Activated CD8-positive, alpha-beta memory T cell treated with anti-CD3 and anti-CD28 coated beads for 24 hours (primary cell): ENCODE results near the gene ALG1L2.
"Not testable (repeated sequence)": the region's sequence is repeated elsewhere in the genome, so short reads cannot be mapped to it uniquely, and the experiment has no call there.

Experiments used
- DNase-seq: peaks from one replicate; pipeline ENCODE4 v3.0.0-alpha.2; 2020

The ALG1L2 gene

DNA sequence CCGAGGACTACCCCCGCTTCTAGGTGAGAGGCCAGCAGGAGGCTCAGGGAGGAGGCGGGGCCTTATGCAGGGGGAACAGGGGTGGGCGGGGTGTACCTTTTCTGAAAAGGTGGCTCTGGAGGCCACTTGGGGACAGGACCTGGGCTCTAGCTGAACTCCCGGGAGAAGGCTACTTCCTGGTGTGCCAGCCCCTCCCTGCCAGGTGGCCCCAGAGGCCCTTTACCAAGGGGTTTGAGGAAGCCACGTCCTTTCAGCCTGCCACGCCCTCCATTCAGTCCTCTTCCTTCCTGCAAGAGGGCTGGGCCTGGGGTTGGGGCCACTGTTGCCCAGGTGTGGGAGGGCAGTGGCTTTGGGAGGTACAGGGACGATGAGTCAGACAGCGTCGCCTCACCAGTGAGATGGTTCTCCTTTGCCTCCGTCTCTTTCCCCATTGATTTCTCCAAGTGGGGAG, 12.9 kb downstream of the ALG1L2 start:
- peak; percentile 69 for DNase-seq

DNA sequence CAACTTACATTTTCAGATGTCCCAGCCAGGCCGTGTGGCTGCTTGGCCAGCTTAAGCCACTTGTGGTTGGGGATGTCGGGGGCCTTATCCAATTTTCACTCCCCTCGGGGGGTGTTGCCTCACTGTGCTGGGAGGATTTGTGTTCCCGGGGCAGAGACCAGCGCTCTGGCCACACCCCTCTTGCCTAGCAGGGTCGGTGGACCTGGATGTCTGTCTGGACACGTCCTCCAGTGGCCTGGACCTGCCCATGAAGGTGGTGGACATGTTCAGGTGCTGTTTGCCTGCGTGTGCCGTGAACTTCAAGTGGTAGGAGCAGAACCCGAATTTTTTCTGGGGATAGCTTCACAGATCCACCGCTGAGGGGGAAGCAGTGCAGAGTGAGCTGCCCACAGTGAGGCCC, 14.2 kb downstream of the ALG1L2 start:
- not testable (repeated sequence) for DNase-seq

DNA sequence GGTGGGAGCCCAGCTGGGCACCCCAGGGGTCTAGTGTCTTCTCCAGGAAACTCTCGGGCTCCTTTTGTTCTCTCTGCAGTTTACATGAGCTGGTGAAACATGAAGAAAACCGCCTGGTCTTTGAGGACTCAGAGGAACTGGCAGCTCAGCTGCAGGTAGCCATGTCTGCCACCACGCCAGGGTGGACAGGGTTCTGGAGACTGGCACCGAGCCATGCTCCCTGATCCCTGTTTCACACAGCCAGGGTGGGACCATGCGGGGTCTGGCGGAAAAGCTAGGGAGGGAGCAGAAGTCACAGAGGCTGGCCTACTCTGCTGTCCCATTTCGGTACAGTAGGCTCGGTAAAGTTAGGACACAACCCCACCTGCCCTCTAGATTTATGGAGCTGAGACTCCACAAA, 15.5 kb downstream of the ALG1L2 start:
- not testable (repeated sequence) for DNase-seq

DNA sequence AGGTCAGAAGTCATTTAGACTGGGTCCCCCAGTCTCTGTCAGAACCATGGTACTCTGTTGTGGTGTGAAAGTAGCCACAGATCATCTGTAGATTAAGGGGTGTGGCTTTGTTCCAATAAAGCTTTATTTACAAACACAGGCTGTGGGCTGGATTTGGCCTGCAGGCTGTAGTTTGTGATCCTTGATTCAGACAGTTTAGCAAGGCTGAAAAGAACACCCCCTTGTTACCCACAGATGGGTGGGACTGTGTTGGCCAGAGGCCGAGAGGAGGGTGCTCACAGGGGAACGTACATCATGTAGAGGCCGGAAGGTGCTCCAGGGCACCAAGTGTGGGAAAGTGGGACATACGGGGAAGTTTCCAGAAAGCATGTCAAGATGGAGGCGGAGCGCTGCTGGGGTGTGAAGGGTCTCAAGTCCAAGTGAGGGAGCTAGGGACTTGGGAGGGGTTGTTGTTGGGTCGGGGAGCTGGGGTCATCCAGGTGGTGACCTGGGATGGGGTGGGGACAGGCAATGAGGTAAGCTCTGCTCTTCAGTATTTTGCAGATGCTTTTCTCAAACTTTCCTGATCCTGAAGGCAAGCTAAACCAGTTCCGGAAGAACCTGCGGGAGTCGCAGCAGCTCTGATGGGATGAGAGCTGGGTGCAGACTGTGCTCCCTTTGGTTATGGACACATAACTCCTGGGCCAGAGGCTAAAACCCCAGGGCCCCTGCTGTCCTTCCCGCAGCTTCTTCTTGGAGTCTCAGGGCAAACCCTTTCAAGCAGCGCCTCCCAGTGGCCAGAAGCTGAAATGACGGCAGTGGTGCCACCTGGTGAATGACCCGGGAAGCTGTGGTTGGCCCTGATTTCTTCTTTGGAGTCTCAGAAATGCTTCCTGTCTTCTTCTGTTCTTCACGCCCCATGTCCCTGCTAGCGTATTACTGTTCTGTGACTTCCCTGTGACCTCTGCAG, 16.3 kb downstream of the ALG1L2 start:
- not testable (repeated sequence) for DNase-seq

DNA sequence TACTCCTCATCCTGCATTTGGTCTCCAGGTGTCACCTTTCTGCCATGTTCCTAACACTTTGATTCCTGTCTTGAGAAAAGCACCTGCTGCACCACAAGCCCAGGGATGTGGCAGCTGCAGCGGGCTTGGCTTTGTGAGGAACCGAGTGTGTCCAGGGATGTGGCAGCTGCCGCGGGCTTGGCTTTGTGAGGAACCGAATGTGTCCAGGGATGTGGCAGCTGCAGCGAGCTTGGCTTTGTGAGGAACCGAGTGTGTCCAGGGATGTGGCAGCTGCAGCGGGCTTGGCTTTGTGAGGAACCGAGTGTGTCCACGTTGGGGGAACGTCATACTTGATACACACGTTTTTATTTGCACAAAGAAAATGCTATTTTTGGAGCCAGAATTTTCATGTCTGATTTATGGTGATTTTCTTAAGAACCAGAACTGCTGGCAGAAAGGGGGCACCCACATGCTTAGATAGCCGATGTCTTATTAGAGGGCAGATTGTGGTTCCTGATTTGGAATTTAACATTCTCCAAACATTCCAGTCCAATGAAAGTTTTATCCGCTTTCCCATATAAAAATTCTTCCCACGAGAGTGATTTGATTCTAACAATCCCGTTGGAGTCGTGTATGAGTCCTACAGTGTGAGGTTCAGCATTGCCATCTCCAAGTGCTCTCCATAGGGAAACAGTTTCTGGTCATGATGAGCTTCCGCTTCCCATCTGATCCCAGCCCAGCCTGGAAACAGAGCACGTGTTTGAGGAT, 17.2 kb downstream of the ALG1L2 start:
- not testable (repeated sequence) for DNase-seq

DNA sequence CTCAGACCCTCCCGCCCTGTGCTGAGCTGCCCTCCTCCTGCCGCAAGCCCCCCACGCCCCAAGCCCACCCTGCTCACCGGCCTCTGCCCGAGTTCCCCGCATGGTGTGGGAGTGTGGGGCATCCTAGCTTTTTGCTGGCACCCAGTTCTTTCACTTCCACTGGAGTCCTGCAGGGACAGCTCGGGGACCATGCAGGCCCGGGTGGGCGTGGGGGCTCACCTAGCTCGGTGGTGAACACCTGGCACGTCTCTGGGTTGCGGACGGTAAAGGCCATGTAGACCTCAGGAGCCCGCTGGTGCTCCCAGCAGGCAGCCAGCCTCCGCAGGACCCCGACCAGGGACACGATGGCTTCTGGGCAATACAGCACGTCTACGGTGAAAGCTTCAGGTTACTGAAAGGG, 20.9 kb downstream of the ALG1L2 start:
- not testable (repeated sequence) for DNase-seq

DNA sequence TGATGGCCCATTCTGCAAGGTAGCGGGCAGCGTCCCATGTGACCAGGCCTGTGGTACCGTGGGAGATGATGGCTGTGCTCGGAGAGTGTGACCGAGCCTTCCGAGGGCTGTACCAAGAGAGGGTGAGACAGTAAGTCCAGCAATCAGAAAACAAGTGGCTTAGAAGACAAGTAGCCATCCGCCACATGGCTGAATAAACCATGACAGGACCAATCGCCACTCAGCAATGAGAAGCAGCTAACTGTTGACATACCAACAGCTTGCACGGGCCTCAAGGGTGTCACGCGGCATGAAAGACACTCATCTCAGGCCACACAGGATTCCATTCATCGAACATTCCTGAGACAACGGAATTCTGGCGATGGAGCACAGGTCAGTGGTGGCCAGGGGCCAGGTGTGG, 22.6 kb downstream of the ALG1L2 start:
- not testable (repeated sequence) for DNase-seq

DNA sequence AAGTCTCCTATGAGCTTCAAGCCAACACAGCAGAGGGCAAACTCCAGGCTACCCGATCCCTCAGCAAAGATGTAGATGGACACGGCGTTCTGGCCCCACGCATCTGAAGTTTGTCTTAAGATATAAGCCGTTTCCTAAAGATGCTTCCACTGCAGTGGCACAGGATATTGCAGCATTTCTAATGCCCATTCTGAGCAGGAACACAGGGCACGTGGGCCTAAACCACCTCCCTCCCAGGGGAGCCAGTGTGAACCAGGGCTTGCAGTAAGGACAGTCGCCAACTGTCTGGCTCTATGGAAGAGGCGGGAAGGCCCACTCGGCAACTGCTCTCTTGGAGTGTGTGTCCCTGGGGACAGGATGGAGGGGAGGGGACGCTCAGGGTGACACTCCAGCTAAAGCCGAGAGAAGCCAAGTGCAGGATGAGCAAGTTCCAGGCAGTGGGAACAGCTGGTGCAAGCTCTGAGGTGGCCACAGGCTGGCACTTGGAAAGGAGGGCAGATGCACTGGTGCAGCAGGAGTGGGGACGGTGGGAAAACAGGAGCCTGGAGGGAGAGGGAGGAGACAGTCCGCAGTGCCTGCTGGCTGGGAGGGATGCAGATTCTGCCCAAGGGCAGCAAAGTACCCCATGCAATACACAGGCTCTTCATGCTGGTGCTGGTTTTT, 25.8 kb downstream of the ALG1L2 start:
- not testable (repeated sequence) for DNase-seq

DNA sequence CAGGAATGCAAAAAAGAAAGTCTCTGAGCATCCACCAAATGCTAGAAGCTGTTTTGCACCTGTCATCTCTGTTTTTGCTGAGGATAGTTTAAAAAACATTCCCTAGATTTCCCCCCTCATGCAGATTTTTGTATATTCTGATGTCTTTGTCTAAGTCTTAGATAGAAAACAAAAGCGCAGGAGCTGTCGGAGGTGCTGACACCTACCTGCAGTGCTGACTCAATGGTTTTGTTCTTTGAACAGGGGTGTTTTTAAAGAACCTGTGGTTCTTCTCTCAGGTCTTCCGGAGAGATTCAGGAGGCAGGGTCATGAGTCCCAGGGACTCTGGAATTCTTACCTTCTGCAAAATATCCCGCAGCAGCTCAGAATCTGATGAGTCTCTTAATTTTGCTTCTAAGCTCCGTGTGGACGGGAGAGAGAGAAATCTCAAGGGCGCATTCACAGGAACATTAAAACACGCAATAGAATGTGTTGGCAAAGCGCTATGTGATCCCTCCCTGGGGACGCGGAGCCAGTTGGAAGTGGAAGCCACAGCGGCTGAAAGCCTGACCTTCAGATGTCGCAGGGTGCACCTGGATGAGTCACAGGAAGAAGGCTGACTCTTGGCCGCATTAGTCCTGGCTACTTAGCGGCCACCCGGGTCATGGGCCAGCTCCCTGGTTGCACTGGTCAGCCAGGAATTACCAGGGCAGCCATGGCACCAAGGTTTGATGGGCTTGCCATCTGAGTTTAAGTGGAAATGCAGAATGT, 27.4 kb downstream of the ALG1L2 start:
- DNase-seq = not testable (repeated sequence)

DNA sequence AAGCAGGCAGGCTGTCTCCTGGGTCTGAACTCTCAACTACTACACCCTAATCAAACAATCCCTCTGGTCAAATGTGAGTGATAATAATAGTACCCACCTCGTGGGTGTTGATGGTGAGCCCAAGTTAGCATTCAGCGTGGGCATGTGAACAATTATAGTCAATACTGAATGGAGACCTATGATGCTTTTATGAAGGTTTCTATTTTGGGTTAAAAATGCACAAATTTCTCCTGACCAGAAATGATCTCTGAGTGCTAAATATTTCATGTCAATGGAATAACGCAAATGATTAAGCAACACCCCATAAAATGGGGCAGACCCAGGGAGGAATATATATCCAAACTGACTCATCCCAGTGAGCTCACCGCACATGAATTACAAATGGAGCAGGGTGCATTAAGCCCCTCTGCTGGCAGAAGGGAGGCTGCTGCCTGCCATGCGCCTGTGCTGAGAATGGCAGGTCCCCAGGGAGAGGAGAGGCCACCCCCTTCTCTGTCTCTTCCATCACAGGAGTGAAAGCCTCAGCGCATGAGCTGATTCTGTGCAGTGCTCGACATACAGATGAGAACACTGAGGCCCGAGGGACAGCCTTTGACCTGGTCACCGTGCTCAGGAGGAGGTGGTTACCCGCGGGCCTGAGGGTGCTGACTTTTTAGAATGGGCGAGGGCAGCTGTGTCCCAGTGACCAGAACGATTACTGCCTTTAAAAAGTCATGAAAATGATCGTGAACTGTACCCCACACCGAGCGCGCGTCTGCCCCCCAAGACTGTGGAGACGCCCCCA, 28.9 kb downstream of the ALG1L2 start:
- DNase-seq = not testable (repeated sequence)

DNA sequence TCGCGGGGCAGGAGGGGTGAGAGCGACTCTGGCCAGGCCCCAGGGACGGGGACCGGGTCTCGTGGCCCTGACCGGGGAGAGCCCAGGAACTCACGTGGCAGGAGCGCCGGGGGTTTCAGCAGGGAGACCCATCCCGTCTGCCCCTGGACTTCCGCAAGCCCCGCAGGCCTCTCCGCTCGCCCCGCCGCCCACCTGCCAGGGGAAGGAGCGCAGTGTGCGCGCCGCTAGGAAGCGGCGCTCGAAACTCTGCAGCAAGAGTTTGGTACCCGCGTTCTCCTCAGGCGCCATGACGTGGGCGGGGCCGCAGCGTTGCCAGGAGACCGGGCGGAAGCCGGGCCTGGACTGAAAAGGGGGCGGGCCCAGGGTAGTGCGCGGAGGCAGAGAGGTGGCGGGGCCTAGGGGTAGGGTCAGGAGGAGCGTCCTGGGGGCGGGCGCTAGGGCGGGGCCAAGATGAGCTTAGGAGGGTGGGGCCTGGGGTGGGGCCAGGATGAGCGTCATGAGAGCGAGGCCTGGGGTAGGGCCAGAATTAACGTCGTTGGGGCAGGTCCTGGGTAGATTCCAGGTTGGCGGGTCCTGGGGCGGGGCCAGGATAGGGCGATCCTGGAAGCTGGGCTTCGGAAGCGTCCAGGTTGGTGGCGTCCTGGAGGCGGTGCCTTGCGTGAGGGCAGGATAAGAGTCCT, 29.7 kb downstream of the ALG1L2 start:
- peak; percentile 99 for DNase-seq

DNA sequence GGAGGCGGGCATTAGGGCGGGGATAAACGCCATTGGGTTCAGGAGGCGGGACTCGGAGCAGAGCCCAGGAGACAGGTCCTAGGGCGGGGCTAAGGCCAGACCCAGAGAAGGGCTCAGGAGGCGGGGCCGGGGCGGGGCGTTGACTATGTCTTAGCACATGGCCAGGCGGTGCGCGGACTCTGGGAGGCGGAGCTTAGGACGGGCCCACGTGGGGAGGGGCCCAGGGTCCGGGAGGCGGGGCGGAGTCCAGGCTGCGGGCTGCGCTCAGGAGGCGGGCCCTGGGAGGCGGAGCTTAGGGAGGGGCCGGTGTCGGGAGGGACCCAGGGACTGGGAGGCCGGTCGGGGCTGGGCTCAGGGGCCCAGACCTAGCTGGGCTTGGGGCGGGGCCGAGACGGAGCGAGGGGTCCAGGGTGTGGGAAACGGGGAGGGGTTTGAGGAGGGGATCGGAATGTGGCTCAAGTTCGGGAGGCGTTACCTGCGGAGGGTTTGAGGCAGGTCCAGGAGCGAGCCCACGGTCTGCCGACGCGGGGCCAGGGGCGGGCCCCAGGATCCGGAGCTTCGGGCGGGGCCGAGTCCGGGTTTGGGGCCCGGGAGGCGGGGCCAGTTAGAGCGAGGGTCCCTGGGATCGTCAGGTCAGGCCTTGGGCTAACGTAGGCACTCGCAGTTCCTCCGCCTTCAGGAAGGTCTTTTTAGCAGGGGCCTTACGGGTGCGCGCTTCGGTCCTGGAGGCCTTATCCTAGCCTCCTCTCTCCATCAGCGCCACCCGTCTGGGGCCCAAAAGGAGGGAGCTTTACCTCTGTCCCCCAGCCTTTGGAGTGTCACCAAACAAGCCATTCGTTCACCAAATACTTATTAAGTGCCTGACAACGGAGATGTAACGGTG, 30.5 kb downstream of the ALG1L2 start:
- peak; percentile 99 for DNase-seq

DNA sequence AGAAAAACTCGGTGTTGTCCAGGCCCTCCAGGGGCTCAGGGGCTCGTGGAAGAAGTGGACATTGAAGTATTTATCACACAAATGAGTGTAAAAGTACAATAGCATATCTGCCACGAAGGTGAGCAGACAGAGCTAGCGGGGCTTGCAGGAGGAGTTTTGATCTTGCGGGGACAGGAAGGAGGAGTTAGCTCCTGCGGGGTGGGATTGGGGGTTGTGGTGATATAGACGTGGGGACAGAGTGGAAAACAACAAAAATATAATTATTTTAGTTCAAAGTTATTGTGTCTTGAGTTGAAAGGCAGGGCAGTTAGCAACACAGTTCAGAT, 31.1 kb downstream of the ALG1L2 start:
- not testable (repeated sequence) for DNase-seq

DNA sequence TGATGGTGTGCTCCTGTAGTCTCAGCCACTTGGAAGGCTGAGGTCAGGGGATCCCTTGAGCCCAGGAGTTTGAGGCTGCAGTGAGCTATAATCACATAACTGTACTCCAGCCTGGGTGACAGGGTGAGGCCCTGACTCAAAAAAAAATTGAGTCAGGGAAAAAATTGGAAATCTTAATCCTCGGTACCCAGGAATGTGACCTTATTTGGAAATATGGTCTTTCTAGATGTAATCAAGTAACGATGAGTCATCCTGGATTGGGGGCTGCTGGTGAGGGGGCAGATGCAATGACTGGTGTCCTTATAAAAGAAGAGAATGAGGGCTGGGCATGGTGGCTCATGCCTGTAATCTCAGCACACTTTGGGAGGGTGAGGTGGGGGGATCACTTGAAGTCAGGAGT, 33.8 kb downstream of the ALG1L2 start:
- DNase-seq = not testable (repeated sequence)

DNA sequence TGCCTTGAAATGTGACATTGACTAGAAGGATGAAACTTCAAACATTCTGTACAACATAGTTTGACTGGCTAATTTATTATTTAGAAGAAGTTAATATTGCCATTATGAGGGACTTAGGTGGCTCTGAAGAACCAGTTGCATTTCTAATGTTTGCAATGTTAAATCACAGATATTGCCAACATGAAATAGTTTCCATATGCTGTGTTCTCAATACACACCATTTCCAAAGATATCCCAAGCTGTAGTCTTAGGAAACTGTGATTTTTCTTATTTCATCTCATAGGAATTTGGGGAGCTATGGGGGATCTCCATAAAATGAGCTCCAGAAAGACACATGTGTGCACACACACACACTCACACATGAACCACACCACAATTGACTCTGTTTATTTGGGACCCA, 36.3 kb downstream of the ALG1L2 start:
- DNase-seq = no peak

DNA sequence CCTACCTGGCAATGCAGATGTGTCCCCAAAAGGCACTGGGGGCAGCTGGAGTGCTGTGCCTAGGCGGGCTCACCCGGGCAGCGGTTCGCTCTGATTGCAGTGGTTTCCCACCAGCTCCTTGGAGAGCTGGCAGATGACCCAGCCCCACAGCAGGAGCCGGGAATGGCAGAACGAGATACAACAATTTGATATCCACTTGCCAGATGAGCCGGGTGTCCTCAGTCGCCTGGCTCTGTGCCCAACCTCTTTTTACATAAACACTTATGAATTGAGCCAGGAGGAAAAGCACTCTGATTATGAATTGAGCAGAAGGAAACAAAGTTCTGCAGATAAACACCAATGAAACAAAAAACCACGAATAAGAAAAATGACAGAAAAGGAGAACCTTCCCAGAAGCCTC, 38.2 kb downstream of the ALG1L2 start:
- DNase-seq = not testable (repeated sequence)

DNA sequence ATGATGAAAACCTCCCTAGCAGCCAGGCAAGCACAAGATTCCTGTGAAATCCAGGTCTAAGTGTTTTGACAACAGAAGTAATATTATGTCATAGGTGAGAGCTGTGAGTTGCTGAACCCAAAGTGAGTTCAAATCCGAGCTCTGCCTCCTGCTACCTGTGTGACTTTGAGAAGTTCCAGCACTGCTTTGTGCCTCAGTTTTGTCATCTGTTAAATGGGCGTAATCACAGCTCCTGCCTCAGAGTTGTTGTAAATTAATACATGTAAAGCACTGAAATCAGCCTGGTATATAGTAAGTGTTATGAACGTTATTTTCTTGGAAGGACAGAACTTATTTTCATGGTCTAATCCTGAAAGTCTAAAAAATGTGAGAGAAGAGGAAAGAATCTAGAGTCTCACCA, 38.7 kb downstream of the ALG1L2 start:
- DNase-seq = not testable (repeated sequence)

DNA sequence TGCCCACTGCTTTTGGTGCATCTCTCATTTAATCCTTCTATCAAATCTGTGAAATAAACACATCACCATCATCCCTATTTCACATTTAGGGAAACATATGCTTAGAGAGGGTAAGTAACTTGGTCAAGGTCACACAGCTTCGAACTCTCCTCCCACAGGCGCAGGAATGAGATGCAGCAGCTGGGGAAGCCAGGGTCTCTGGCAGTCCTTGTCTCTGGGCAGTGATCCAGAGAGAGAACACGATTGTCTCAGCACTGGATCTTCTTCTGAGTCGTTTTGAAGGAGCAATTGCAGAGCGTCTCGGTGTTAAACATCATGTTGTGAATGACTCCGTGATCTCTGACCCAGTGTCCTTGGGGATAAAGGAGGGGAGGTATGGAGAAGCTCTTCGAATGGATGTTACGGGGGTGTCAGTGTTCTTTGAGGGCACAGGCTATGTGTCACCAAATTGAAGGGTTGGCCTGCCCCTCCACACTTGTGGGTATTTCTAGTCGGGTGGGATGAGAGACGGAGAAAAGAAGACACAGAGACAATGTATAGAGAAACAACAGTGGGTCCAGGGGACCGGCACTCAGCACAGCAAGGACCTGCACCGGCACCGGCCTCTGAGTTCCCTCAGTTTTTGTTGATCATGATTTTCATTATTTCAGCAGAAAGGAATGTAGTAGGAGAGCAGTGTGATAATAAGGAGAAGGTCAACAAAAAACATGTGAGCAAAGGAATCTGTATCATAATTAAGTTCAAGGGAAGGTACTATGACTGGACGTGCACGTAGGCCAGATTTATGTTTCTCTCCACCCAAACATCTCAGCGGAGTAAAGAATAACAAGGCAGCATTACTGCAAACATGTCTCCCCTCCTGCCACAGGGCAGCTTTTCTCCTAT, 41.5 kb downstream of the ALG1L2 start:
- DNase-seq = not testable (repeated sequence)

DNA sequence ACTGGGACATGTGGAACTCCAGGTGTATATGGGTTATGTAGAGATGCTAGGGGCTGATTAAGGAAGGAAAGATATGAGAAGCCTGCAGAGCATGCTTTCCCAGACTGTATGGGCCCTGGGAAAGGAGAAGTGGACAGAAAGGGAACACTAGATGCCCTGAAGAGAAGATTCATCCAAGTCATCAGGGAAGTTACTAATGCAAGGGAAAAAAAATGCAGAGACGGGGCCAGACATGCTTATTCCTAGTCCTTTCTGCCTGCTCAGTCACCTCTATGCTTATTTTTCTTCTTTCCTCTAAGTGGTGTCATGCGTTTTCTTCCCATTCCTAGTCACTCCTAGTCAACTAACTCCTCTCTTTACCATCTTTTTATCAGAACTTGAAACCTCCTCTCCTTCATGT, 43.8 kb downstream of the ALG1L2 start:
- not testable (repeated sequence) for DNase-seq
